ENCODE measurements around the gene ABCC4.
A peak's percentile ranks its signal among the peaks of the same experiment; 100 is the strongest.
"Not testable (repeated sequence)": the region's sequence is repeated elsewhere in the genome, so short reads cannot be mapped to it uniquely, and the experiment has no call there.

Gene ABCC4

GRCh38 chr13:95298971-95299621 lies 2.2 kb downstream of the ABCC4 start:
- TF ChIP-seq CTCF (IDR thresholded peaks at IDR 0.05; ENCODE audit: low read depth, low read length): no peak
- H3K4me3 ChIP-seq (ENCODE audit: low read depth, low read length): peak overlapping the region; percentile 87

- TF ChIP-seq CTCF (IDR thresholded peaks at IDR 0.05; ENCODE audit: low read depth, low read length): no peak
- H3K4me3 ChIP-seq (ENCODE audit: low read depth, low read length): peak overlapping the region; percentile 87
Observed at GRCh38 chr13:95298169-95298965, 2.9 kb downstream of the ABCC4 start.

GRCh38 chr13:95296326-95296925 lies 4.8 kb downstream of the ABCC4 start:
- H3K4me3 ChIP-seq (ENCODE audit: low read depth, low read length): no peak overlapping the region
- peak; percentile 63 for TF ChIP-seq CTCF (IDR thresholded peaks at IDR 0.05; ENCODE audit: low read depth, low read length)

- no peak overlapping the region for H3K4me3 ChIP-seq (ENCODE audit: low read depth, low read length)
- no peak for TF ChIP-seq CTCF (IDR thresholded peaks at IDR 0.05; ENCODE audit: low read depth, low read length)
Observed at GRCh38 chr13:95295026-95295425, 6.2 kb downstream of the ABCC4 start.

GRCh38 chr13:95292622-95293021 lies 8.6 kb downstream of the ABCC4 start:
- no peak for TF ChIP-seq CTCF (IDR thresholded peaks at IDR 0.05; ENCODE audit: low read depth, low read length)
- no peak overlapping the region for H3K4me3 ChIP-seq (ENCODE audit: low read depth, low read length)

GRCh38 chr13:95289901-95290300 lies 11.3 kb downstream of the ABCC4 start:
- H3K4me3 ChIP-seq (ENCODE audit: low read depth, low read length): not testable (repeated sequence)

- TF ChIP-seq CTCF (IDR thresholded peaks at IDR 0.05; ENCODE audit: low read depth, low read length): no peak
- H3K4me3 ChIP-seq (ENCODE audit: low read depth, low read length): no peak overlapping the region
Observed at GRCh38 chr13:95289020-95289444, 12.2 kb downstream of the ABCC4 start.
